H9 (cell line): ENCODE results near the gene ARL8A. TPM values are rescaled to one million over a fixed set of nuclear protein-coding genes. Genes with fewer than 3 reads are reported as not detected.

Experiments
- DNase-seq: peaks from one replicate; pipeline ENCODE4 v3.0.0-alpha.2; 2017
- H2AFZ ChIP-seq: one replicate; pipeline ENCODE4 v1.6.1; 2013; ENCODE audit warnings: mild to moderate bottlenecking, low read length, control low read depth, moderate library complexity
- H2AK5ac ChIP-seq: 2 replicates; pipeline ENCODE4 v1.6.1; 2013; ENCODE audit warnings: low read length, control low read depth, mixed read lengths; ENCODE audit not compliant: insufficient read length
- H2BK120ac ChIP-seq: one replicate; pipeline ENCODE4 v1.6.1; 2013; ENCODE audit warnings: low read depth, mild to moderate bottlenecking, low read length, control low read depth, inconsistent platforms; ENCODE audit not compliant: poor library complexity, severe bottlenecking
- H2BK12ac ChIP-seq: 2 replicates; pipeline ENCODE4 v1.6.1; 2013; ENCODE audit warnings: low read length, control low read depth, mixed read lengths, low read depth; ENCODE audit not compliant: insufficient read length
- H2BK15ac ChIP-seq: 2 replicates; pipeline ENCODE4 v1.6.1; 2013; ENCODE audit warnings: low read depth, low read length, control low read depth
- H2BK20ac ChIP-seq: one replicate; pipeline ENCODE4 v1.6.1; 2013; ENCODE audit warnings: low read depth, mild to moderate bottlenecking, low read length, control low read depth, inconsistent platforms; ENCODE audit not compliant: poor library complexity, severe bottlenecking
- H2BK5ac ChIP-seq: 2 replicates; pipeline ENCODE4 v1.6.1; 2013; ENCODE audit warnings: low read length, control low read depth, mixed read lengths; ENCODE audit not compliant: insufficient read length
- H3K14ac ChIP-seq: 2 replicates; pipeline ENCODE4 v1.6.1; 2013; ENCODE audit warnings: low read length, control low read depth; ENCODE audit not compliant: insufficient read depth
- H3K18ac ChIP-seq: 2 replicates; pipeline ENCODE4 v1.6.1; 2013; ENCODE audit warnings: low read depth, mild to moderate bottlenecking, mixed read lengths, low read length, control low read depth; ENCODE audit not compliant: insufficient read length
- H3K23ac ChIP-seq: 2 replicates; pipeline ENCODE4 v1.6.1; 2013; ENCODE audit warnings: low read length, control low read depth, mixed read lengths, low read depth; ENCODE audit not compliant: insufficient read length
- H3K23me2 ChIP-seq: 2 replicates; pipeline ENCODE4 v1.6.1; 2013; ENCODE audit warnings: low read depth, mild to moderate bottlenecking, mixed read lengths, low read length, control low read depth; ENCODE audit not compliant: insufficient read length, poor library complexity, severe bottlenecking
- H3K27ac ChIP-seq: 2 replicates; pipeline ENCODE4 v1.5.1; 2013; ENCODE audit warnings: low read length, control low read depth, mixed read lengths, low read depth; ENCODE audit not compliant: insufficient read length
- H3K27me3 ChIP-seq: 2 replicates; pipeline ENCODE4 v1.6.1; 2013; ENCODE audit warnings: low read length, control low read depth, inconsistent platforms; ENCODE audit not compliant: insufficient read depth
- H3K4ac ChIP-seq: 2 replicates; pipeline ENCODE4 v1.6.1; 2013; ENCODE audit warnings: low read depth, mild to moderate bottlenecking, control low read depth, inconsistent platforms, low read length, moderate library complexity
- H3K4me1 ChIP-seq: 2 replicates; pipeline ENCODE4 v1.6.1; 2013; ENCODE audit warnings: low read length, control low read depth, inconsistent platforms; ENCODE audit not compliant: insufficient read depth
- H3K4me2 ChIP-seq: 2 replicates; pipeline ENCODE4 v1.6.1; 2013; ENCODE audit warnings: low read length, control low read depth, mixed read lengths; ENCODE audit not compliant: insufficient read length, insufficient read depth
- H3K56ac ChIP-seq: 2 replicates; pipeline ENCODE4 v1.6.1; 2013; ENCODE audit warnings: low read depth, mild to moderate bottlenecking, mixed read lengths, low read length, control low read depth; ENCODE audit not compliant: insufficient read length
- H3K79me1 ChIP-seq: 2 replicates; pipeline ENCODE4 v1.6.1; 2013; ENCODE audit warnings: low read depth, mild to moderate bottlenecking, moderate library complexity, low read length, control low read depth, inconsistent platforms; ENCODE audit not compliant: insufficient read depth, poor library complexity, severe bottlenecking
- H3K79me2 ChIP-seq: 2 replicates; pipeline ENCODE4 v1.6.1; 2013; ENCODE audit warnings: low read length, control low read depth, inconsistent platforms; ENCODE audit not compliant: insufficient read depth
- H3K9ac ChIP-seq: 2 replicates; pipeline ENCODE4 v1.6.1; 2013; ENCODE audit warnings: low read length, control low read depth, mixed read lengths; ENCODE audit not compliant: insufficient read length; ENCODE audit errors: extremely low read depth
- H3K9me3 ChIP-seq: one replicate; pipeline ENCODE4 v1.6.1; 2013; ENCODE audit warnings: low read depth, low read length, inconsistent platforms; ENCODE audit not compliant: control insufficient read depth
- H3T11ph ChIP-seq: one replicate; pipeline ENCODE4 v1.6.1; 2013; ENCODE audit warnings: mild to moderate bottlenecking, low read length, control low read depth, inconsistent platforms
- H4K20me1 ChIP-seq: one replicate; pipeline ENCODE4 v1.6.1; 2013; ENCODE audit not compliant: control insufficient read depth, insufficient read length, insufficient read depth
- H4K5ac ChIP-seq: 2 replicates; pipeline ENCODE4 v1.6.1; 2013; ENCODE audit warnings: low read depth, mild to moderate bottlenecking, mixed read lengths, low read length, control low read depth; ENCODE audit not compliant: insufficient read length
- H4K8ac ChIP-seq: replicated peaks from 2 replicates; pipeline ENCODE4 v1.6.1; 2013; ENCODE audit warnings: low read length, control low read depth, mixed read lengths, low read depth; ENCODE audit not compliant: insufficient read length
- H4K91ac ChIP-seq: 2 replicates; pipeline ENCODE4 v1.6.1; 2013; ENCODE audit warnings: low read depth, mild to moderate bottlenecking, moderate library complexity, mixed read lengths, low read length, control low read depth; ENCODE audit not compliant: insufficient read length
- H3K27ac Mint-ChIP-seq, 3 experiments: 2 replicates in 2 of 3; 3 replicates in 1 of 3; pipeline ENCODE4 v1.8.0; 2020 to 2021; ENCODE audit warnings: mixed read lengths in 3 of 3, mild to moderate bottlenecking in 1 of 3, moderate library complexity in 1 of 3
- H3K27me3 Mint-ChIP-seq: 2 replicates; pipeline ENCODE4 v1.8.0; 2021; ENCODE audit warnings: low read depth, mild to moderate bottlenecking, moderate library complexity, mixed read lengths
- H3K36me3 Mint-ChIP-seq, 3 experiments: 2 replicates in 2 of 3; 3 replicates in 1 of 3; pipeline ENCODE4 v1.8.0; 2020 to 2021; ENCODE audit warnings: low read depth in 3 of 3, mixed read lengths in 3 of 3; ENCODE audit not compliant: insufficient read depth in 1 of 3
- H3K4me1 Mint-ChIP-seq, 2 experiments: 2 replicates each; pipeline ENCODE4 v1.8.0; 2020; ENCODE audit warnings: mixed read lengths in 2 of 2
- H3K4me3 Mint-ChIP-seq, 2 experiments: 2 replicates in 1 of 2; 3 replicates in 1 of 2; pipeline ENCODE4 v1.8.0; 2020 to 2021; ENCODE audit warnings: mild to moderate bottlenecking in 2 of 2, mixed read lengths in 2 of 2, moderate library complexity in 1 of 2
- H3K9me3 Mint-ChIP-seq, 2 experiments: 2 replicates in 1 of 2; 3 replicates in 1 of 2; pipeline ENCODE4 v1.8.0; 2020; ENCODE audit warnings: mild to moderate bottlenecking in 2 of 2, mixed read lengths in 2 of 2, moderate library complexity in 1 of 2
- CTCF ChIP-seq: fragments of 200-600 bp; sonication (generic); conservative IDR thresholded peaks from 3 replicates; pipeline ENCODE4 v1.8.0; 2021; ENCODE audit warnings: antibody characterized with exemption, mild to moderate bottlenecking
- WGBS: extraction: QIAGEN DNeasy Blood & Tissue Kit; methylation state at CpG from one replicate; pipeline ENCODE4 v1.1.7; 2013; ENCODE audit warnings: missing lambda C conversion rate, low lambda C conversion rate, mixed read lengths; ENCODE audit not compliant: insufficient read length; ENCODE audit errors: extremely low coverage; 5-methylcytosine and 5-hydroxymethylcytosine counted together
- total RNA-seq: library from RNA; stranded (reverse); gene quantifications from 2 replicates; pipeline ENCODE4 v1.2.1, GENCODE V29; 2021

The ARL8A gene
- total RNA-seq, 1 experiment from 2014 or later, result 67.2 TPM

GRCh38 chr1:202158810-202159533, 14.4 kb upstream of the ARL8A start:
- no peak overlapping the region for H4K8ac ChIP-seq
- H3K27ac Mint-ChIP-seq, result no peak overlapping the region; a peak in 2 of 7 replicates
- no peaks in the 10 kb centered on the region; the same call in 1 of the 2 replicates for H3K27me3 ChIP-seq
- no peak overlapping the region for H2AK5ac ChIP-seq
- H3K4me3 Mint-ChIP-seq, result no peak overlapping the region
- no peak overlapping the region for H2BK120ac ChIP-seq
- H2BK15ac ChIP-seq, result no peak overlapping the region
- no peak overlapping the region for H2BK5ac ChIP-seq
- no peaks in the 10 kb centered on the region for H4K20me1 ChIP-seq
- H3K9me3 ChIP-seq, result no peaks in the 10 kb centered on the region
- H3K9ac ChIP-seq, result no peak overlapping the region
- H2AFZ ChIP-seq, result no peak overlapping the region
- H4K91ac ChIP-seq, result no peak overlapping the region
- no peaks in the 10 kb centered on the region; a peak in 1 of 7 replicates for H3K36me3 Mint-ChIP-seq
- no peak overlapping the region for H2BK12ac ChIP-seq
- no peak overlapping the region for H3K18ac ChIP-seq
- peak; percentile 32; the same call in 2 of the 3 replicates for TF ChIP-seq CTCF
- H3K9me3 Mint-ChIP-seq, result no peaks in the 10 kb centered on the region
- H3K4me1 ChIP-seq, result peaks cover 8% of the 10 kb centered on the region; the same call in 1 of the 2 replicates
- no peak overlapping the region for H3T11ph ChIP-seq
- H3K79me2 ChIP-seq, result no peaks in the 10 kb centered on the region
- H3K23ac ChIP-seq, result no peak overlapping the region
- no peak overlapping the region for H3K4ac ChIP-seq
- no CpG with 5 or more reads among the region's 10 CpGs for WGBS
- no peak overlapping the region; the same call in 1 of the 2 replicates for H3K14ac ChIP-seq
- H3K4me2 ChIP-seq, result no peak overlapping the region
- H3K23me2 ChIP-seq, result no peaks in the 10 kb centered on the region
- H3K4me1 Mint-ChIP-seq, result peaks cover 35 to 55% of the 10 kb centered on the region in 2 experiments
- no peak for DNase-seq
- no peaks in the 10 kb centered on the region; the same call in 1 of the 2 replicates for H3K27me3 Mint-ChIP-seq
- no peak overlapping the region for H3K27ac ChIP-seq
- no peak overlapping the region for H3K56ac ChIP-seq
- no peak overlapping the region for H4K5ac ChIP-seq
- H2BK20ac ChIP-seq, result no peak overlapping the region
- no peaks in the 10 kb centered on the region for H3K79me1 ChIP-seq
